Measurements from ENCODE around the gene ERCC4. TPM values are rescaled to one million over a fixed set of nuclear protein-coding genes. Genes with fewer than 3 reads are reported as not detected.

Gene ERCC4
- total and polyA plus RNA-seq, 2 experiments from 2014 or later, result 7.5 to 20.1 TPM

- Histone ChIP-seq H3F3A (ENCODE audit: insufficient read depth) (no peaks in the 10 kb centered on the region), H3K27ac (no peak overlapping the region), H3K9me2 (ENCODE audit: insufficient read depth) (no peaks in the 10 kb centered on the region), H2AFZ (no peak overlapping the region), H3K9me3 (ENCODE audit: low read depth) (peaks cover 8% of the 10 kb centered on the region), H3K9ac (no peak overlapping the region), H3K79me2 (ENCODE audit: insufficient read depth) (no peaks in the 10 kb centered on the region), H3K4me2 (ENCODE audit: unreplicated experiment) (no peak overlapping the region), H3K27me3 (replicated peaks; ENCODE audit: insufficient read depth) (no peaks in the 10 kb centered on the region), H3K4me3 (no peak overlapping the region), H3K4me1 (ENCODE audit: insufficient read depth) (no peaks in the 10 kb centered on the region), H4K20me1 (ENCODE audit: insufficient read depth) (no peaks in the 10 kb centered on the region), H3K36me3 (ENCODE audit: low read depth) (no peaks in the 10 kb centered on the region)
- no peak for TF ChIP-seq EZH2 (IDR thresholded peaks at IDR 0.05; ENCODE audit: insufficient read depth, poor library complexity, severe bottlenecking)
- no peak for TF ChIP-seq EZH2phosphoT487 (IDR thresholded peaks at IDR 0.05; ENCODE audit: insufficient read depth, low read depth)
- in situ Hi-C loops (cut with MboI), result no loop called here
- 88 to 90% methylated on average over 6 of the region's 6 CpGs for WGBS, 2 experiments (ENCODE audit: low coverage in 1 of 2, low lambda C conversion rate in 2 of 2, missing lambda C conversion rate in 2 of 2)
- DNase-seq, result no peak
Measured at GRCh38 chr16:13977177-13977576, 57.2 kb downstream of the ERCC4 start.

DNA sequence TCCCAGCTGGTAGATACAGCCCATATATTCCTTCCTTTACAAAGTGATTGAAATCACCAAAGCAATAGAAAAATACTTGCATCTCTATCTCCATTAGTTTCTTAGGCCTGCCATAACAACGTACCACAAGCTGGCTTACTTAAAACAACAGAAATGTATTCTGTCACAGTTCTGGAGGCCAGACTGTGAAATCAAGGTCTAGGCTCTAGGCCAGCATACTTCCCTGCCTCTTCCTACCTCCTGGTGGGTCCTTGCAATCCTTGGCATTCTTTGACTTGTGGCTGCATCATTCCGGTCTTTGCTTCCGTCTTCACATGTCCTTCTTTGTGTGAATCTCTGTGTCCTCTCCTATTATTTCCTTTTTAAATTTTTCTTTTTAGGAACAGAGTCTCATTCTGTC, 62.5 kb downstream of the ERCC4 start:
- 70 to 74% methylated on average over 3 of the region's 3 CpGs for WGBS, 2 experiments (ENCODE audit: low coverage in 1 of 2, low lambda C conversion rate in 2 of 2, missing lambda C conversion rate in 2 of 2)

GRCh38 chr16:13983625-13984024, 63.7 kb downstream of the ERCC4 start:
- in situ Hi-C loops (cut with MboI), result no loop called here
- H3K27ac ChIP-seq, result no peak overlapping the region

More for the DNA sequence above, 62.5 kb downstream of the ERCC4 start:
- DNase-seq, result no peak
- H3K9ac ChIP-seq, result no peak overlapping the region
- H3K27ac ChIP-seq, result no peak overlapping the region
- peaks cover 8% of the 10 kb centered on the region for H3K9me3 ChIP-seq (ENCODE audit: low read depth)
- no peak overlapping the region for H3K4me3 ChIP-seq
- in situ Hi-C loops (cut with MboI), result no loop called here
- H3K79me2 ChIP-seq (ENCODE audit: insufficient read depth), result no peaks in the 10 kb centered on the region
- H3K9me2 ChIP-seq (ENCODE audit: insufficient read depth), result no peaks in the 10 kb centered on the region
- TF ChIP-seq EZH2phosphoT487 (IDR thresholded peaks at IDR 0.05; ENCODE audit: insufficient read depth, low read depth), result no peak
- TF ChIP-seq EZH2 (IDR thresholded peaks at IDR 0.05; ENCODE audit: insufficient read depth, poor library complexity, severe bottlenecking), result no peak
- H3K27me3 ChIP-seq (replicated peaks; ENCODE audit: insufficient read depth), result no peaks in the 10 kb centered on the region
- H4K20me1 ChIP-seq (ENCODE audit: insufficient read depth), result no peaks in the 10 kb centered on the region
- no peak overlapping the region for H3K4me2 ChIP-seq (ENCODE audit: unreplicated experiment)
- H3K4me1 ChIP-seq (ENCODE audit: insufficient read depth), result peaks cover 7% of the 10 kb centered on the region
- no peak overlapping the region for H2AFZ ChIP-seq
- no peaks in the 10 kb centered on the region for H3F3A ChIP-seq (ENCODE audit: insufficient read depth)
- no peaks in the 10 kb centered on the region for H3K36me3 ChIP-seq (ENCODE audit: low read depth)

GRCh38 chr16:13984794-13985193, 64.8 kb downstream of the ERCC4 start:
- DNase-seq, result no peak
- H3K27ac ChIP-seq, result no peak overlapping the region
- in situ Hi-C loops (cut with MboI), result no loop called here
- no peaks in the 10 kb centered on the region for H4K20me1 ChIP-seq (ENCODE audit: insufficient read depth)
- no peaks in the 10 kb centered on the region for H3F3A ChIP-seq (ENCODE audit: insufficient read depth)
- peaks cover 3% of the 10 kb centered on the region for H3K9me3 ChIP-seq (ENCODE audit: low read depth)
- peaks cover 7% of the 10 kb centered on the region for H3K4me1 ChIP-seq (ENCODE audit: insufficient read depth)
- no peak overlapping the region for H2AFZ ChIP-seq
- no peaks in the 10 kb centered on the region for H3K9me2 ChIP-seq (ENCODE audit: insufficient read depth)
- WGBS, 2 experiments (ENCODE audit: low coverage in 1 of 2, low lambda C conversion rate in 2 of 2, missing lambda C conversion rate in 2 of 2), result 94 to 96% methylated on average over 8 of the region's 8 CpGs
- H3K36me3 ChIP-seq (ENCODE audit: low read depth), result no peaks in the 10 kb centered on the region
- H3K27me3 ChIP-seq (replicated peaks; ENCODE audit: insufficient read depth), result no peaks in the 10 kb centered on the region
- no peak overlapping the region for H3K4me3 ChIP-seq
- no peaks in the 10 kb centered on the region for H3K79me2 ChIP-seq (ENCODE audit: insufficient read depth)
- TF ChIP-seq EZH2phosphoT487 (IDR thresholded peaks at IDR 0.05; ENCODE audit: insufficient read depth, low read depth), result no peak
- no peak for TF ChIP-seq EZH2 (IDR thresholded peaks at IDR 0.05; ENCODE audit: insufficient read depth, poor library complexity, severe bottlenecking)
- no peak overlapping the region for H3K4me2 ChIP-seq (ENCODE audit: unreplicated experiment)
- H3K9ac ChIP-seq, result no peak overlapping the region

More at GRCh38 chr16:13983625-13984024, 63.7 kb downstream of the ERCC4 start:
- H3K36me3 ChIP-seq (ENCODE audit: low read depth), result no peaks in the 10 kb centered on the region
- no peaks in the 10 kb centered on the region for H3K9me2 ChIP-seq (ENCODE audit: insufficient read depth)
- TF ChIP-seq EZH2 (IDR thresholded peaks at IDR 0.05; ENCODE audit: insufficient read depth, poor library complexity, severe bottlenecking) (no peak), EZH2phosphoT487 (IDR thresholded peaks at IDR 0.05; ENCODE audit: insufficient read depth, low read depth) (no peak)
- no peak overlapping the region for H3K4me2 ChIP-seq (ENCODE audit: unreplicated experiment)
- no peak overlapping the region for H3K4me3 ChIP-seq
- H2AFZ ChIP-seq, result no peak overlapping the region
- peaks cover 7% of the 10 kb centered on the region for H3K4me1 ChIP-seq (ENCODE audit: insufficient read depth)
- H3K9me3 ChIP-seq (ENCODE audit: low read depth), result peaks cover 8% of the 10 kb centered on the region
- H3K9ac ChIP-seq, result no peak overlapping the region
- no peaks in the 10 kb centered on the region for H4K20me1 ChIP-seq (ENCODE audit: insufficient read depth)
- no peak for DNase-seq
- no peaks in the 10 kb centered on the region for H3K27me3 ChIP-seq (replicated peaks; ENCODE audit: insufficient read depth)
- no peaks in the 10 kb centered on the region for H3F3A ChIP-seq (ENCODE audit: insufficient read depth)
- no peaks in the 10 kb centered on the region for H3K79me2 ChIP-seq (ENCODE audit: insufficient read depth)
- 69 to 78% methylated on average over 5 of the region's 5 CpGs for WGBS, 2 experiments (ENCODE audit: low coverage in 1 of 2, low lambda C conversion rate in 2 of 2, missing lambda C conversion rate in 2 of 2)

DNA sequence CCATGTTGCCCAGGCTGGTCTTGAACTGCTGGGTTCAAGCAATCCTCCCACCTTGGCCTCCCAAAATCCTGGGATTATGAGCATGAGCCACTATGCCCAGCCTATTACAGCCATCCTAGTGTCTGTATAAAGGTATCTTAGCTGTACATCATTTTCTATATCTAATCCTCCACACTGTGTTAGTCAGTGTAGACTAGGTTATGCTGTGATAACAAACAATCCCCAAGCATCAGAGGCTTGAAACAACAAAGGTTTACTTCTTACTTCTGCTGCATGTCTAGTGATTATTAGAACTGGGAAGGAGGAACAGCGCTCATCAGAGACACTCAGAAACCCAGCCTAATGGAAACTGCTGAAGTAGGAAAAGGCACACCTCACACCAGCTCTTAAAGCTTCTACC, 68.1 kb downstream of the ERCC4 start:
- WGBS, 2 experiments (ENCODE audit: low coverage in 1 of 2, low lambda C conversion rate in 2 of 2, missing lambda C conversion rate in 2 of 2), result 59 to 67% methylated on average over 1 of the region's 1 CpG
- H3K9me2 ChIP-seq (ENCODE audit: insufficient read depth), result no peaks in the 10 kb centered on the region
- no peak overlapping the region for H3K27ac ChIP-seq
- in situ Hi-C loops (cut with MboI), result no loop called here
- no peaks in the 10 kb centered on the region for H3K79me2 ChIP-seq (ENCODE audit: insufficient read depth)
- TF ChIP-seq EZH2 (IDR thresholded peaks at IDR 0.05; ENCODE audit: insufficient read depth, poor library complexity, severe bottlenecking) (no peak), EZH2phosphoT487 (IDR thresholded peaks at IDR 0.05; ENCODE audit: insufficient read depth, low read depth) (no peak)
- no peak overlapping the region for H2AFZ ChIP-seq
- no peaks in the 10 kb centered on the region for H3K36me3 ChIP-seq (ENCODE audit: low read depth)
- no peaks in the 10 kb centered on the region for H4K20me1 ChIP-seq (ENCODE audit: insufficient read depth)
- H3K27me3 ChIP-seq (replicated peaks; ENCODE audit: insufficient read depth), result no peaks in the 10 kb centered on the region
- H3F3A ChIP-seq (ENCODE audit: insufficient read depth), result no peaks in the 10 kb centered on the region
- no peak overlapping the region for H3K4me3 ChIP-seq
- H3K9me3 ChIP-seq (ENCODE audit: low read depth), result no peaks in the 10 kb centered on the region
- peaks cover 7% of the 10 kb centered on the region for H3K4me1 ChIP-seq (ENCODE audit: insufficient read depth)
- H3K9ac ChIP-seq, result no peak overlapping the region
- no peak for DNase-seq
- H3K4me2 ChIP-seq (ENCODE audit: unreplicated experiment), result no peak overlapping the region
